IMR-90 (cell line): ENCODE data around the gene SDK1. TPM values are rescaled to one million over a fixed set of nuclear protein-coding genes. Genes with fewer than 3 reads are reported as not detected.

Experiments used
- ATAC-seq: fragments of 200-7000 bp; cut with Tn5 transposase; 2 replicates; pipeline ENCODE4 v1.9.1; 2020; ENCODE audit warnings: low read depth, mild to moderate bottlenecking, moderate library complexity
- BruUV-seq: library from RNA; stranded (reverse); fragments of 400-500 nt; replicated peaks from 2 replicates; lab custom pipeline; 2021; lab: Mats Ljungman, UMichigan
- CTCF ChIA-PET: fragments of 300-600 bp; formaldehyde crosslinking; extraction: SDS; loops from one replicate; lab custom pipeline; 2021; ENCODE audit warnings: antibody characterized with exemption; lab: Yijun Ruan, JAX
- POLR2A ChIA-PET: fragments of 300-600 bp; sonication (Branson Sonifier 250); formaldehyde crosslinking; loops from one replicate; lab custom pipeline; 2022; ENCODE audit warnings: antibody characterized with exemption; ENCODE audit not compliant: unreplicated experiment; lab: Charles Lee
- DNase-seq: peaks from one replicate; pipeline ENCODE4 v3.0.0; 2013
- H2AFZ ChIP-seq: replicated peaks from 2 replicates; pipeline ENCODE3; 2013; ENCODE audit warnings: low read length, mild to moderate bottlenecking; ENCODE audit not compliant: poor library complexity
- H2AK5ac ChIP-seq: 2 replicates; pipeline ENCODE4 v1.6.1; 2013; ENCODE audit warnings: low read depth, low read length, inconsistent platforms
- H2AK9ac ChIP-seq: replicated peaks from 2 replicates; pipeline ENCODE3; 2013; ENCODE audit warnings: mild to moderate bottlenecking, low read depth, low read length, moderate library complexity; ENCODE audit not compliant: poor library complexity
- H2BK120ac ChIP-seq: 2 replicates; pipeline ENCODE4 v1.6.1; 2013; ENCODE audit warnings: low read depth, low read length, inconsistent platforms
- H2BK15ac ChIP-seq: 3 replicates; pipeline ENCODE4 v1.6.1; 2013; ENCODE audit warnings: low read depth, low read length, inconsistent platforms
- H2BK20ac ChIP-seq: 2 replicates; pipeline ENCODE4 v1.6.1; 2013; ENCODE audit warnings: low read depth, mild to moderate bottlenecking, inconsistent platforms, low read length, moderate library complexity
- H2BK5ac ChIP-seq: 2 replicates; pipeline ENCODE4 v1.6.1; 2013; ENCODE audit warnings: mild to moderate bottlenecking, low read depth, low read length, inconsistent platforms; ENCODE audit not compliant: poor library complexity, severe bottlenecking
- H3K14ac ChIP-seq: replicated peaks from 2 replicates; pipeline ENCODE4 v1.6.1; 2013; ENCODE audit warnings: low read depth, low read length, inconsistent platforms
- H3K18ac ChIP-seq: 2 replicates; pipeline ENCODE4 v1.6.1; 2013; ENCODE audit warnings: low read depth, low read length, control low read depth
- H3K23ac ChIP-seq: 2 replicates; pipeline ENCODE4 v1.6.1; 2013; ENCODE audit warnings: low read depth, low read length, inconsistent platforms
- H3K27ac ChIP-seq: 2 replicates; pipeline ENCODE4 v1.5.1; 2013; ENCODE audit warnings: mild to moderate bottlenecking, control low read depth, low read length; ENCODE audit not compliant: insufficient read depth
- H3K27me3 ChIP-seq: 2 replicates; pipeline ENCODE4 v1.6.1; 2013; ENCODE audit warnings: low read length; ENCODE audit not compliant: control insufficient read depth, insufficient read depth
- H3K36me3 ChIP-seq: 2 replicates; pipeline ENCODE4 v1.6.1; 2013; ENCODE audit warnings: low read length, mixed read lengths; ENCODE audit not compliant: control insufficient read depth, insufficient read depth
- H3K4ac ChIP-seq: 2 replicates; pipeline ENCODE4 v1.6.1; 2013; ENCODE audit warnings: low read depth, low read length, inconsistent platforms
- H3K4me1 ChIP-seq: 2 replicates; pipeline ENCODE4 v1.6.1; 2013; ENCODE audit warnings: low read length, mixed read lengths; ENCODE audit not compliant: control insufficient read depth, insufficient read depth
- H3K4me2 ChIP-seq: 2 replicates; pipeline ENCODE4 v1.6.1; 2013; ENCODE audit warnings: low read depth, mild to moderate bottlenecking, control low read depth, low read length, moderate library complexity
- H3K4me3 ChIP-seq: 2 replicates; pipeline ENCODE4 v1.5.1; 2013; ENCODE audit warnings: low read depth, mild to moderate bottlenecking, control low read depth, low read length, moderate library complexity; ENCODE audit not compliant: insufficient read depth
- H3K56ac ChIP-seq: 2 replicates; pipeline ENCODE4 v1.6.1; 2013; ENCODE audit warnings: low read length, inconsistent platforms; ENCODE audit not compliant: insufficient read depth; ENCODE audit errors: extremely low read depth
- H3K79me1 ChIP-seq, 2 experiments: 2 replicates each; pipeline ENCODE4 v1.6.1; 2013; ENCODE audit warnings: low read length in 2 of 2, inconsistent platforms in 1 of 2, low read depth in 1 of 2
- H3K9ac ChIP-seq: 2 replicates; pipeline ENCODE4 v1.6.1; 2013; ENCODE audit warnings: low read depth, low read length, control low read depth
- H3K9me1 ChIP-seq: 2 replicates; pipeline ENCODE4 v1.6.1; 2013; ENCODE audit warnings: low read length, inconsistent platforms; ENCODE audit not compliant: insufficient read depth
- H3K9me3 ChIP-seq: 2 replicates; pipeline ENCODE4 v1.6.1; 2013; ENCODE audit warnings: low read length; ENCODE audit not compliant: control insufficient read depth, insufficient read depth
- H4K20me1 ChIP-seq: 2 replicates; pipeline ENCODE4 v1.6.1; 2013; ENCODE audit warnings: low read length, inconsistent platforms; ENCODE audit not compliant: insufficient read depth
- H4K5ac ChIP-seq: 2 replicates; pipeline ENCODE4 v1.6.1; 2013; ENCODE audit warnings: mild to moderate bottlenecking, low read depth, low read length, control low read depth
- H4K8ac ChIP-seq, 2 experiments: 2 replicates each; pipeline ENCODE4 v1.6.1; 2013; ENCODE audit warnings: low read depth in 2 of 2, low read length in 2 of 2, control low read depth in 1 of 2, inconsistent platforms in 1 of 2
- H4K91ac ChIP-seq: 2 replicates; pipeline ENCODE4 v1.6.1; 2013; ENCODE audit warnings: low read depth, low read length, inconsistent platforms; ENCODE audit not compliant: insufficient read depth
- BHLHE40 ChIP-seq: fragments of 150-350 bp; IDR thresholded peaks from 2 replicates; pipeline ENCODE4 v1.6.1; 2016; ENCODE audit warnings: mild to moderate bottlenecking, low read depth, low read length
- CEBPB ChIP-seq: IDR thresholded peaks from 2 replicates; pipeline ENCODE4 v1.6.1; 2012; ENCODE audit warnings: low read depth, low read length, improper control_type of control experiment
- FOS ChIP-seq: fragments of 150-350 bp; IDR thresholded peaks from 2 replicates; pipeline ENCODE4 v1.6.1; 2016; ENCODE audit warnings: low read depth, low read length
- MAZ ChIP-seq: IDR thresholded peaks from 2 replicates; pipeline ENCODE4 v1.6.1; 2012; ENCODE audit warnings: low read depth, mild to moderate bottlenecking, low read length, improper control_type of control experiment, moderate library complexity, borderline replicate concordance
- MXI1 ChIP-seq: IDR thresholded peaks from 2 replicates; pipeline ENCODE4 v1.6.1; 2012; ENCODE audit warnings: low read depth, mild to moderate bottlenecking, low read length, moderate library complexity, borderline replicate concordance
- NFE2L2 ChIP-seq: fragments of 150-350 bp; IDR thresholded peaks from 2 replicates; pipeline ENCODE4 v1.6.1; 2016; ENCODE audit warnings: low read depth, mild to moderate bottlenecking, low read length
- RFX5 ChIP-seq: IDR thresholded peaks from 2 replicates; pipeline ENCODE4 v1.8.0; 2012; ENCODE audit warnings: low read depth, mild to moderate bottlenecking, low read length, moderate library complexity
- SMC3 ChIP-seq: fragments of 150-350 bp; IDR thresholded peaks from 2 replicates; pipeline ENCODE4 v1.6.1; 2016; ENCODE audit warnings: low read depth, mild to moderate bottlenecking, antibody characterized with exemption, low read length, moderate library complexity
- USF2 ChIP-seq: fragments of 150-350 bp; IDR thresholded peaks from 2 replicates; pipeline ENCODE4 v1.6.1; 2017; ENCODE audit warnings: mild to moderate bottlenecking, antibody characterized with exemption, low read length, low read depth
- WGBS, 2 experiments: methylation state at CpG; one replicate each; pipeline versions ENCODE4 v1.1.5 to v1.1.7; 2013; ENCODE audit warnings: missing lambda C conversion rate in 2 of 2; ENCODE audit not compliant: insufficient read length in 1 of 2; ENCODE audit errors: extremely low coverage in 2 of 2; 5-methylcytosine and 5-hydroxymethylcytosine counted together
- dilution Hi-C: fragments of 300-500 bp; cut with HindIII; formaldehyde crosslinking; loops from one replicate; pipeline ENCODE4 v1.14.3; 2018; ENCODE audit warnings: low sequenced_read_pairs; ENCODE audit not compliant: unreplicated experiment
- in situ Hi-C: fragments of 300-500 bp; cut with MboI; formaldehyde crosslinking; loops from 3 replicates; pipeline ENCODE4 v1.14.3; 2019; ENCODE audit warnings: low sequenced_read_pairs, inconsistent platforms, mixed read lengths
- intact Hi-C: fragments of 100-400 bp; cut with micrococcal nuclease; formaldehyde crosslinking; loops from 2 replicates; pipeline ENCODE4 v1.10.0; 2022
- polyA plus RNA-seq, 3 experiments: library from polyadenylated mRNA; depleted of rRNA; stranded (reverse); fragments of >200 nt; gene quantifications; 2 replicates each; pipeline ENCODE4 v1.2.3, GENCODE V29; 2012; ENCODE audit warnings: low replicate concordance in 1 of 3
- total RNA-seq: library from RNA; depleted of rRNA; stranded (reverse); fragments of >200 nt; gene quantifications from 2 replicates; pipeline ENCODE4 v1.2.3, GENCODE V29; 2012
- TF ChIP-seq, protein P1 (sequence below): fragments of 150-350 bp; IDR thresholded peaks from 2 replicates; pipeline ENCODE4 v1.6.1; 2016; ENCODE audit warnings: low read depth, mild to moderate bottlenecking, low read length, moderate library complexity, borderline replicate concordance
- TF ChIP-seq, protein P2 (sequence below): conservative IDR thresholded peaks from 2 replicates; pipeline ENCODE4 v1.5.1; 2012; ENCODE audit warnings: mild to moderate bottlenecking, low read depth, low read length, improper control_type of control experiment

SDK1 gene
- total and polyA plus RNA-seq, 2 of the 4 experiments (the other 2 are of a cell fraction): 1.5 to 1.6 TPM

- no TSS peak for BruUV-seq
- DNase-seq: peak; percentile 5
- Histone ChIP-seq H3K14ac (no peak overlapping the region), H2BK5ac (no peak overlapping the region), H2AFZ (no peak overlapping the region), H3K4me3 (no peak overlapping the region), H2BK20ac (no peak overlapping the region), H4K20me1 (no peaks in the 10 kb centered on the region), H4K8ac (no peak overlapping the region), H3K4ac (no peak overlapping the region), H2BK15ac (no peak overlapping the region), H2BK120ac (no peak overlapping the region), H3K27ac (no peak overlapping the region), H3K56ac (no peak overlapping the region), H3K79me1 (no peaks in the 10 kb centered on the region), H3K27me3 (no peaks in the 10 kb centered on the region), H3K18ac (no peak overlapping the region), H3K9me1 (no peaks in the 10 kb centered on the region), H3K4me2 (no peak overlapping the region), H4K5ac (no peak overlapping the region), H3K4me1 (no peaks in the 10 kb centered on the region; the same call in 1 of the 2 replicates), H3K36me3 (no peaks in the 10 kb centered on the region), H3K9me3 (no peaks in the 10 kb centered on the region), H3K23ac (no peak overlapping the region), H2AK9ac (no peak overlapping the region), H3K9ac (no peak overlapping the region), H4K91ac (no peak overlapping the region), H2AK5ac (no peak overlapping the region)
- in situ Hi-C loops: no loop called here
- dilution Hi-C loops: no loop called here
- WGBS, 2 experiments: no CpG with 5 or more reads among the region's 2 CpGs
- TF ChIP-seq USF2 (no peak), SMC3 (no peak), CEBPB (no peak), MXI1 (no peak), FOS (no peak), RFX5 (no peak), NFE2L2 (no peak), MAZ (no peak), BHLHE40 (no peak)
- TF ChIP-seq, protein P1, sequence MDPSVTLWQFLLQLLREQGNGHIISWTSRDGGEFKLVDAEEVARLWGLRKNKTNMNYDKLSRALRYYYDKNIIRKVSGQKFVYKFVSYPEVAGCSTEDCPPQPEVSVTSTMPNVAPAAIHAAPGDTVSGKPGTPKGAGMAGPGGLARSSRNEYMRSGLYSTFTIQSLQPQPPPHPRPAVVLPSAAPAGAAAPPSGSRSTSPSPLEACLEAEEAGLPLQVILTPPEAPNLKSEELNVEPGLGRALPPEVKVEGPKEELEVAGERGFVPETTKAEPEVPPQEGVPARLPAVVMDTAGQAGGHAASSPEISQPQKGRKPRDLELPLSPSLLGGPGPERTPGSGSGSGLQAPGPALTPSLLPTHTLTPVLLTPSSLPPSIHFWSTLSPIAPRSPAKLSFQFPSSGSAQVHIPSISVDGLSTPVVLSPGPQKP: no peak
- TF ChIP-seq, protein P2, sequence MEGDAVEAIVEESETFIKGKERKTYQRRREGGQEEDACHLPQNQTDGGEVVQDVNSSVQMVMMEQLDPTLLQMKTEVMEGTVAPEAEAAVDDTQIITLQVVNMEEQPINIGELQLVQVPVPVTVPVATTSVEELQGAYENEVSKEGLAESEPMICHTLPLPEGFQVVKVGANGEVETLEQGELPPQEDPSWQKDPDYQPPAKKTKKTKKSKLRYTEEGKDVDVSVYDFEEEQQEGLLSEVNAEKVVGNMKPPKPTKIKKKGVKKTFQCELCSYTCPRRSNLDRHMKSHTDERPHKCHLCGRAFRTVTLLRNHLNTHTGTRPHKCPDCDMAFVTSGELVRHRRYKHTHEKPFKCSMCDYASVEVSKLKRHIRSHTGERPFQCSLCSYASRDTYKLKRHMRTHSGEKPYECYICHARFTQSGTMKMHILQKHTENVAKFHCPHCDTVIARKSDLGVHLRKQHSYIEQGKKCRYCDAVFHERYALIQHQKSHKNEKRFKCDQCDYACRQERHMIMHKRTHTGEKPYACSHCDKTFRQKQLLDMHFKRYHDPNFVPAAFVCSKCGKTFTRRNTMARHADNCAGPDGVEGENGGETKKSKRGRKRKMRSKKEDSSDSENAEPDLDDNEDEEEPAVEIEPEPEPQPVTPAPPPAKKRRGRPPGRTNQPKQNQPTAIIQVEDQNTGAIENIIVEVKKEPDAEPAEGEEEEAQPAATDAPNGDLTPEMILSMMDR: no peak
- intact Hi-C loops: no loop called here
- POLR2A ChIA-PET: no interaction called here
- ATAC-seq: 0 out of 2 replicates have a peak, but pooled peaks have one; percentile 24
- CTCF ChIA-PET: no interaction called here
These were observed 98.8 kb downstream of the SDK1 start for GRCh38 chr7:3399858-3400257.
